ENCODE measurements around the gene SPSB3.
"Not testable (repeated sequence)": the region's sequence is repeated elsewhere in the genome, so short reads cannot be mapped to it uniquely, and the experiment has no call there.

The SPSB3 gene

DNA sequence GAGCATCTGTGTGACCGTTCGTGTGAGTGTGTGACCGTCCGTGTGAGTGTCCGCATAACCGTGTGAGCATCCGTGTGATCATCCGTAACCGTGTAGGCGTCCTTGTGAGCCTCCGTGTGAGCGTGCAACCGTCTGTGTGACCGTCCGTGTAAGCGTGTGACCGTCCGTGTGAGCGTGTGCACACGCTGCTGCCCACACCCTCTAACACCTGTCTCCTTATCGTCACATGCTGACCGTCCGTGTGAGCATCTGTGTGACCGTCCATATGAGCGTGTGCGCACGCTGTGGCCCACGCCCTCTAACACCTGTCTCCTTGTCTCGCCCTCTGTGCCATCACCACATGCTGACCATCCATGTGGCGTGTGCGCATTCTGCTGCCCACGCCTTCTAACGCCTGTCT, 42.1 kb downstream of the SPSB3 start:
- Histone ChIP-seq H3K27me3 (ENCODE audit: insufficient read depth, low read length) (no peaks in the 10 kb centered on the region), H2AFZ (ENCODE audit: low read depth, low read length) (no peak overlapping the region), H3K4me3 (ENCODE audit: low read length) (no peak overlapping the region), H3K4me1 (ENCODE audit: insufficient read depth, low read length) (no peaks in the 10 kb centered on the region), H3K36me3 (ENCODE audit: insufficient read depth, low read length) (peaks cover 15% of the 10 kb centered on the region), H3K9me3 (ENCODE audit: low read length) (peaks cover 9% of the 10 kb centered on the region)

- Histone ChIP-seq H3K27me3 (ENCODE audit: insufficient read depth, low read length) (no peaks in the 10 kb centered on the region), H2AFZ (ENCODE audit: low read depth, low read length) (no peak overlapping the region), H3K9me3 (ENCODE audit: low read length) (peaks cover 13% of the 10 kb centered on the region), H3K4me1 (ENCODE audit: insufficient read depth, low read length) (no peaks in the 10 kb centered on the region), H3K36me3 (ENCODE audit: insufficient read depth, low read length) (peaks cover 37% of the 10 kb centered on the region), H3K4me3 (ENCODE audit: low read length) (no peak overlapping the region)
Measured at GRCh38 chr16:1734816-1735215, 47.6 kb downstream of the SPSB3 start.

GRCh38 chr16:1734123-1734522, 48.2 kb downstream of the SPSB3 start:
- no peaks in the 10 kb centered on the region for H3K4me1 ChIP-seq (ENCODE audit: insufficient read depth, low read length)
- H2AFZ ChIP-seq (ENCODE audit: low read depth, low read length), result no peak overlapping the region
- H3K9me3 ChIP-seq (ENCODE audit: low read length), result peaks cover 13% of the 10 kb centered on the region
- H3K27me3 ChIP-seq (ENCODE audit: insufficient read depth, low read length), result no peaks in the 10 kb centered on the region
- no peak overlapping the region for H3K4me3 ChIP-seq (ENCODE audit: low read length)
- H3K36me3 ChIP-seq (ENCODE audit: insufficient read depth, low read length), result peaks cover 43% of the 10 kb centered on the region

DNA sequence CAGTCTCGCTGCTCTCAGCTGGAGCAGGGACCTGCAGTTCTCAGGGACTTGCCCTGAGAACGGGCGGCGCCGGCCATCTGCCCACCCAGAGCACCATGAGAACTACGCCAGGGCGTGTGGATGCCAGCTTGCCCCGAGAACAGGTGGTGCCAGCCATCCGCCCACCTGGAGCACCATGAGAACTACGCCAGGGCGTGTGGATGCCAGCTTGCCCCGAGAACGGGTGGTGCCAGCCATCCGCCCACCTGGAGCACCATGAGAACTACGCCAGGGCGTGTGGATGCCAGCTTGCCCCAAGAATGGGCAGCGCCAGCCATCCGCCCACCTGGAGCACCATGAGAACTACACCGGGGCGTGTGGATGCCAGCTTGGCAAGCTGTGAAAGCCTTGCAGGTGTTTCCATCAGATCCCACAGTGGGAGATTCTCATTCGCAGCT, 49.8 kb downstream of the SPSB3 start:
- not testable (repeated sequence) for H3K27me3 ChIP-seq (ENCODE audit: insufficient read depth, low read length); H3K4me1 ChIP-seq (ENCODE audit: insufficient read depth, low read length); H3K4me3 ChIP-seq (ENCODE audit: low read length); H2AFZ ChIP-seq (ENCODE audit: low read depth, low read length)
- peaks cover 10% of the 10 kb centered on the region for H3K9me3 ChIP-seq (ENCODE audit: low read length)
- peaks cover 57% of the 10 kb centered on the region for H3K36me3 ChIP-seq (ENCODE audit: insufficient read depth, low read length)

GRCh38 chr16:1732071-1732470, 50.3 kb downstream of the SPSB3 start:
- Histone ChIP-seq H3K27me3 (ENCODE audit: insufficient read depth, low read length) (no peaks in the 10 kb centered on the region), H3K9me3 (ENCODE audit: low read length) (peaks cover 10% of the 10 kb centered on the region), H3K4me3 (ENCODE audit: low read length) (no peak overlapping the region), H3K36me3 (ENCODE audit: insufficient read depth, low read length) (peaks cover 62% of the 10 kb centered on the region), H2AFZ (ENCODE audit: low read depth, low read length) (no peak overlapping the region), H3K4me1 (ENCODE audit: insufficient read depth, low read length) (no peaks in the 10 kb centered on the region)

DNA sequence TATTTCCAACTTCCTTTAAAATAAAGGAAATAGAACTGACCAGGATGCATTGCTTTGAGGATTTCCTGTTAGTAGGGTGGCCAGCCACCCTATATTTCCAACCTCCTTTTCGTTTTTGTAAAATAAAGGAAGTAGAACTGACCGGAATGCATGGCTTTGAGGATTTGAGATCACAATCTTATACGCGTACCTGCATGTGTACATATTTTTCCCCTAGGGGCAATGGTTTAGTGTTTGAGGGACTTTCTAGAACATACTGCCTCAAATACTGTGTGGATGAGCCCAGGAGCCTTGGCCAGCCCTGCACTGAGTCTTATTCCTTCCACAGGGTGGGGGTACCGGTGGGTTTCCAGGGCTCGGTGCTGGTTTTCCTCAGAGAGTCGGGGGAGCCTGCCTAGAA, 50.8 kb downstream of the SPSB3 start:
- Histone ChIP-seq H3K4me3 (ENCODE audit: low read length) (no peak overlapping the region), H3K4me1 (ENCODE audit: insufficient read depth, low read length) (no peaks in the 10 kb centered on the region), H3K9me3 (ENCODE audit: low read length) (peaks cover 10% of the 10 kb centered on the region), H2AFZ (ENCODE audit: low read depth, low read length) (no peak overlapping the region), H3K36me3 (ENCODE audit: insufficient read depth, low read length) (peaks cover 67% of the 10 kb centered on the region), H3K27me3 (ENCODE audit: insufficient read depth, low read length) (no peaks in the 10 kb centered on the region)

DNA sequence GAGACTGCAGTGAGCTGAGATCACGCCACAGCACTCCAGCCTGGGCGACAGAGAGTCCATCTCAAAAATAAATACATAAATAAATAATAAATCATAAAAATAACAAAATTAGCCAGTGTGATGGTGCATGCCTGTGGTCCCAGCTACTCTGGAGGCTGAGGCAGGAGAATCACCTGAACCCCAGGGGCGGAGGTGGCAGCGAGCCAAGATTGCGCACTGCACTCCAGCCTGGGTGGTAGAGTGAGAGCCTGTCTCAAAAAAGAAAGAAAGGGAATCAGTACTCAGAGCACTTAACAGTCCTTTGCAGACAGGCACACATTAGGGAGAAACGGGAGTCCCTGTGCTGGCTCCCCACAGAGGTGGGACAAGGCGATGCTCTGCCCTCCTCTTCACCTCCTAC, 51.3 kb downstream of the SPSB3 start:
- Histone ChIP-seq H3K4me1 (ENCODE audit: insufficient read depth, low read length) (no peaks in the 10 kb centered on the region), H3K27me3 (ENCODE audit: insufficient read depth, low read length) (no peaks in the 10 kb centered on the region), H3K9me3 (ENCODE audit: low read length) (peaks cover 10% of the 10 kb centered on the region), H3K4me3 (ENCODE audit: low read length) (no peak overlapping the region), H3K36me3 (ENCODE audit: insufficient read depth, low read length) (peaks cover 71% of the 10 kb centered on the region), H2AFZ (ENCODE audit: low read depth, low read length) (no peak overlapping the region)

GRCh38 chr16:1729445-1729844, 52.9 kb downstream of the SPSB3 start:
- Histone ChIP-seq H3K27me3 (ENCODE audit: insufficient read depth, low read length) (no peaks in the 10 kb centered on the region), H3K36me3 (ENCODE audit: insufficient read depth, low read length) (peaks cover 72% of the 10 kb centered on the region)

DNA sequence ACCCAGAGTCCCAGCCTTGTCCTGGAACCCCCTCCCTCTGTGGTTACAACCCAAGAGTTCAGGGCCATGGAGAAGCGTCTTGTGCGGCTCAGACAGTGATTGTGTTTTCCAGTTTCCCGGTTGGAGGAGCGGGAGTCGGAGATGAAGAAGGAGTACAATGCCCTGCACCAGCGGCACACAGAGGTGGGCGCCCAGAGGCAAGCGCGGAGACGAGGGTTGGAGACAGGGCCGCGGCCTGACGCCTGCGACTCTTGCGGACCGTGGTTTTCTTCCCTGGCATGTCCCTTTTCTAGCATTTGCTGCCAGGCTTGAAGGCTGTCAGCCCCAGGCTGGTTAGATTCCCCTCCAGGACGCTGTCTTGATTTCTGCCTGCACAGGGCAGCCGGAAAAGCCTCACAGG, 53.3 kb downstream of the SPSB3 start:
- H3K4me3 ChIP-seq (ENCODE audit: low read length), result no peak overlapping the region
- H3K4me1 ChIP-seq (ENCODE audit: insufficient read depth, low read length), result no peaks in the 10 kb centered on the region
- H3K9me3 ChIP-seq (ENCODE audit: low read length), result no peaks in the 10 kb centered on the region
- peaks cover 71% of the 10 kb centered on the region for H3K36me3 ChIP-seq (ENCODE audit: insufficient read depth, low read length)
- no peak overlapping the region for H2AFZ ChIP-seq (ENCODE audit: low read depth, low read length)
- no peaks in the 10 kb centered on the region for H3K27me3 ChIP-seq (ENCODE audit: insufficient read depth, low read length)

More at GRCh38 chr16:1729445-1729844, 52.9 kb downstream of the SPSB3 start:
- H3K4me3 ChIP-seq (ENCODE audit: low read length), result no peak overlapping the region
- H2AFZ ChIP-seq (ENCODE audit: low read depth, low read length), result no peak overlapping the region
- no peaks in the 10 kb centered on the region for H3K4me1 ChIP-seq (ENCODE audit: insufficient read depth, low read length)
- no peaks in the 10 kb centered on the region for H3K9me3 ChIP-seq (ENCODE audit: low read length)

GRCh38 chr16:1727651-1728624, 54.4 kb downstream of the SPSB3 start:
- Histone ChIP-seq H3K4me3 (ENCODE audit: low read length) (no peak overlapping the region), H3K27me3 (ENCODE audit: insufficient read depth, low read length) (no peaks in the 10 kb centered on the region), H2AFZ (ENCODE audit: low read depth, low read length) (no peak overlapping the region), H3K4me1 (ENCODE audit: insufficient read depth, low read length) (no peaks in the 10 kb centered on the region), H3K36me3 (ENCODE audit: insufficient read depth, low read length) (peaks cover 61% of the 10 kb centered on the region), H3K9me3 (ENCODE audit: low read length) (no peaks in the 10 kb centered on the region)
